HEK293 (cell line): ENCODE data around the gene SFXN4.

ENCODE experiments used
- CTCF ChIP-seq: fragments of 450-650 bp; formaldehyde crosslinking; IDR thresholded peaks from 2 replicates; pipeline ENCODE4 v1.5.1; 2016; ENCODE audit warnings: missing biosample characterization, missing genetic modification characterization
- HOXD13 ChIP-seq: sonication (generic); formaldehyde crosslinking; IDR thresholded peaks from 2 replicates; pipeline ENCODE4 v1.8.0; 2022; ENCODE audit warnings: missing genetic modification reagents, borderline replicate concordance
- PRDM2 ChIP-seq: fragments of 450-650 bp; formaldehyde crosslinking; IDR thresholded peaks from 2 replicates; pipeline ENCODE4 v1.5.1; 2016; ENCODE audit warnings: missing biosample characterization, missing genetic modification characterization, borderline replicate concordance
- WT1 ChIP-seq: fragments of 450-650 bp; formaldehyde crosslinking; IDR thresholded peaks from 2 replicates; pipeline ENCODE4 v1.5.1; 2016; ENCODE audit warnings: missing biosample characterization, missing genetic modification characterization
- YY1 ChIP-seq: fragments of 450-650 bp; formaldehyde crosslinking; IDR thresholded peaks from 2 replicates; pipeline ENCODE4 v1.5.1; 2018; ENCODE audit warnings: missing biosample characterization, missing genetic modification characterization
- ZBTB7A ChIP-seq: fragments of 450-650 bp; formaldehyde crosslinking; IDR thresholded peaks from 2 replicates; pipeline ENCODE4 v1.5.1; 2016; ENCODE audit warnings: low read depth, missing biosample characterization, missing genetic modification characterization
- ZNF274 ChIP-seq, 2 experiments: fragments of 200-500 bp in 1 of 2; fragments of 450-650 bp in 1 of 2; sonication (Bioruptor generic) in 1 of 2; formaldehyde crosslinking in 1 of 2; IDR thresholded peaks; 2 replicates each; pipeline versions ENCODE4 v1.5.1 to v1.6.1; 2014 to 2016; ENCODE audit warnings: borderline replicate concordance in 1 of 2, inconsistent platforms in 1 of 2, low read length in 1 of 2, missing biosample characterization in 1 of 2, missing genetic modification characterization in 1 of 2
- ZNF404 ChIP-seq: fragments of 450-650 bp; formaldehyde crosslinking; IDR thresholded peaks from 2 replicates; pipeline ENCODE4 v1.5.1; 2017; ENCODE audit warnings: missing biosample characterization, missing genetic modification characterization
- ZNF561 ChIP-seq: fragments of 450-650 bp; IDR thresholded peaks from 2 replicates; pipeline ENCODE4 v1.5.1; 2018; ENCODE audit warnings: missing biosample characterization, missing genetic modification characterization, borderline replicate concordance
- ZNF747 ChIP-seq: fragments of 450-650 bp; formaldehyde crosslinking; IDR thresholded peaks from 2 replicates; pipeline ENCODE4 v1.5.1; 2016; ENCODE audit warnings: missing biosample characterization, missing genetic modification characterization
- TF ChIP-seq, protein P1 (sequence below): fragments of 450-650 bp; formaldehyde crosslinking; IDR thresholded peaks from 2 replicates; pipeline ENCODE4 v1.5.1; 2016; ENCODE audit warnings: missing biosample characterization, missing genetic modification characterization
- TF ChIP-seq, protein P2 (sequence below): fragments of 450-650 bp; formaldehyde crosslinking; IDR thresholded peaks from 2 replicates; pipeline ENCODE4 v1.5.1; 2016; ENCODE audit warnings: missing biosample characterization, missing genetic modification characterization, low read depth

GRCh38 chr10:119190353-119190752, 24.8 kb upstream of the SFXN4 start:
- TF ChIP-seq ZNF561 (tag by site-specific recombination) (no peak), CTCF (tag by site-specific recombination) (no peak), ZNF747 (tag by site-specific recombination) (no peak), HOXD13 (CRISPR knock-in tag) (no peak), PRDM2 (no peak), ZNF274 (IDR thresholded peaks at IDR 0.05; ENCODE audit: low read length) (no peak), ZNF274 (tag by site-specific recombination; IDR thresholded peaks at IDR 0.05; ENCODE audit: borderline replicate concordance) (no peak), WT1 (no peak), ZNF404 (tag by site-specific recombination) (no peak), YY1 (no peak), ZBTB7A (tag by site-specific recombination) (no peak)
- TF ChIP-seq, protein P1, sequence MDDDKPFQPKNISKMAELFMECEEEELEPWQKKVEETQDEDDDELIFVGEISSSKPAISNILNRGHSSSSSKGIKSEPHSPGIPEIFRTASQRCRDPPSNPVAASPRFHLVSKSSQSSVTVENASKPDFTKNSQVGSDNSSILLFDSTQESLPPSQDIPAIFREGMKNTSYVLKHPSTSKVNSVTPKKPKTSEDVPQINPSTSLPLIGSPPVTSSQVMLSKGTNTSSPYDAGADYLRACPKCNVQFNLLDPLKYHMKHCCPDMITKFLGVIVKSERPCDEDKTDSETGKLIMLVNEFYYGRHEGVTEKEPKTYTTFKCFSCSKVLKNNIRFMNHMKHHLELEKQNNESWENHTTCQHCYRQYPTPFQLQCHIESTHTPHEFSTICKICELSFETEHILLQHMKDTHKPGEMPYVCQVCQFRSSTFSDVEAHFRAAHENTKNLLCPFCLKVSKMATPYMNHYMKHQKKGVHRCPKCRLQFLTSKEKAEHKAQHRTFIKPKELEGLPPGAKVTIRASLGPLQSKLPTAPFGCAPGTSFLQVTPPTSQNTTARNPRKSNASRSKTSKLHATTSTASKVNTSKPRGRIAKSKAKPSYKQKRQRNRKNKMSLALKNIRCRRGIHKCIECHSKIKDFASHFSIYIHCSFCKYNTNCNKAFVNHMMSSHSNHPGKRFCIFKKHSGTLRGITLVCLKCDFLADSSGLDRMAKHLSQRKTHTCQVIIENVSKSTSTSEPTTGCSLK (tag by site-specific recombination): no peak
- TF ChIP-seq, protein P2, sequence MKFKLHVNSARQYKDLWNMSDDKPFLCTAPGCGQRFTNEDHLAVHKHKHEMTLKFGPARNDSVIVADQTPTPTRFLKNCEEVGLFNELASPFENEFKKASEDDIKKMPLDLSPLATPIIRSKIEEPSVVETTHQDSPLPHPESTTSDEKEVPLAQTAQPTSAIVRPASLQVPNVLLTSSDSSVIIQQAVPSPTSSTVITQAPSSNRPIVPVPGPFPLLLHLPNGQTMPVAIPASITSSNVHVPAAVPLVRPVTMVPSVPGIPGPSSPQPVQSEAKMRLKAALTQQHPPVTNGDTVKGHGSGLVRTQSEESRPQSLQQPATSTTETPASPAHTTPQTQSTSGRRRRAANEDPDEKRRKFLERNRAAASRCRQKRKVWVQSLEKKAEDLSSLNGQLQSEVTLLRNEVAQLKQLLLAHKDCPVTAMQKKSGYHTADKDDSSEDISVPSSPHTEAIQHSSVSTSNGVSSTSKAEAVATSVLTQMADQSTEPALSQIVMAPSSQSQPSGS (tag by site-specific recombination): no peak
